Measurements from ENCODE around the gene OR2S2. TPM values are rescaled to one million over a fixed set of nuclear protein-coding genes. Genes with fewer than 3 reads are reported as not detected.

Gene OR2S2
- total and polyA plus RNA-seq, 2 donors (not counting 3 experiments of a cell fraction or from before 2014, with no cell fraction given): not detected

DNA sequence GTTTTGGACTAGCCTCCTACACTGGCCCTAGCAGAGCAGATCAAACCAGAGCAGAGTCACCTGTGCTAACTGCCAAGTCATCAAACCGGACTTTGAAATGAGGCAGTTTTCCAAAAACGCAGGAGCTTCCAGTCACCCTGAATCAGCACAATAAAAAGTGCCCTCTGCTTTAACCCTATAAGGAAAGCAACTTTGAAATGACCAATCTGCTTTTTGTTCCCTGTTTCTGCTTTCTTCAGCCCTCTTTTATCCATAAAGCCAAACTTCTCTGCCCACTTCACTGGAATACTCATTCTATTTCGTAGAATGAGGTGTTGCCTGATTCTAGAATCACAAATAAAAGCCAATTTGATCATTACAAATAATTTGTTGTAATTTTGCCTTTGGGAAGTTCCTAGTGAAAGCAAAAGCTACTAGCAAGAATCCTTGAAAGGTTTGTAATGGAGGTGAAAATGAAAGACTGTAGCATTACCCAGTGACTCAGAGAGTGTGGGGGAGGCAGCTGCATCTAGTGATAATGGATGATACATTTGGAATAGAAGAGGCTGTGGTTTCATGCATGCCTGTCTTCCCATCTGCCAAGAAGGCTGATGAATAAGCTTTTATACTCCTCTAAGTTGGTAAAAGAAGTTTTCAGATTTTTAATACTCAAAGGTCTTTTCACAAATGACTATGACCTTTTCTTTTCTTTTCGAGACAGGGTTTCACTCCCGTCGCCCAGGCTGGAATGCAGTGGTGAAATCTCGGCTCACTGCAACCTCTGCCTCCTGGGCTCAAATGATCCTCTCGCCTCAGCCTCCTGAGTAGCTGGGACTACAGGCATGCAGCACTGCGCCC, 33.8 kb downstream of the OR2S2 start:
- Histone ChIP-seq H3K36me3 (ENCODE audit: control insufficient read depth in 2 of 2, extremely low read depth in 1 of 2, insufficient read depth in 2 of 2, low read length in 2 of 2) (no peaks in the 10 kb centered on the region), H3K9ac (replicated peaks; ENCODE audit: extremely low read depth, insufficient read depth, low read length) (no peak overlapping the region), H3K4me1 (ENCODE audit: control insufficient read depth, extremely low read depth, insufficient read depth, low read length) (peaks cover 12% of the 10 kb centered on the region), H3K79me2 (ENCODE audit: control insufficient read depth, insufficient read depth, low read length) (no peaks in the 10 kb centered on the region), H3K9me1 (replicated peaks; ENCODE audit: control insufficient read depth, extremely low read depth, insufficient read depth, low read length) (no peaks in the 10 kb centered on the region), H3K4me3 (replicated peaks in 1 of 3; ENCODE audit: insufficient read depth in 1 of 3, low read depth in 1 of 3, low read length in 3 of 3) (no peak overlapping the region), H2AFZ (ENCODE audit: low read depth, low read length) (peak overlapping the region; percentile 59), H3K9me3 (replicated peaks; ENCODE audit: control insufficient read depth, insufficient read depth, low read length) (no peaks in the 10 kb centered on the region), H4K20me1 (replicated peaks; ENCODE audit: control insufficient read depth, extremely low read depth, insufficient read depth, low read length) (no peaks in the 10 kb centered on the region), H3K27ac (ENCODE audit: insufficient read depth, low read depth, low read length) (no peak overlapping the region), H3K4me2 (ENCODE audit: insufficient read depth, low read length) (no peak overlapping the region), H3K27me3 (ENCODE audit: control insufficient read depth in 2 of 2, insufficient read depth in 2 of 2, low read length in 2 of 2) (no peaks in the 10 kb centered on the region)
- BruUV-seq (replicated peaks): no TSS peak
- DNase-seq (ENCODE audit: low read depth, low spot score) (no peak), FAIRE-seq (no peak)
- TF ChIP-seq FOS (IDR thresholded peaks at IDR 0.05; ENCODE audit: borderline replicate concordance, insufficient read depth, low read length) (peak; percentile 50), POLR2A (IDR thresholded peaks at IDR 0.05; ENCODE audit: low read depth, low read length) (no peak), POLR2AphosphoS5 (IDR thresholded peaks at IDR 0.05; ENCODE audit: insufficient read depth, low read depth, low read length) (no peak), MYC (IDR thresholded peaks at IDR 0.05; ENCODE audit: low read depth, low read length) (no peak)
- ChIA-PET POLR2A (no interaction called here), CTCF (interaction anchor here (1.1 to 2.3 kb wide), 6 partner anchors 14 to 99 kb away, joined by 3 to 19 read pairs (median 6); no protein-coding TSS in a partner anchor)
- dilution Hi-C loops (cut with MboI; ENCODE audit: extremely low pct_ligation_motif_present, low sequenced_read_pairs): no loop called here
- intact Hi-C loops (cut with micrococcal nuclease): no loop called here

- Histone ChIP-seq H3K36me3 (ENCODE audit: control insufficient read depth in 2 of 2, extremely low read depth in 1 of 2, insufficient read depth in 2 of 2, low read length in 2 of 2) (no peaks in the 10 kb centered on the region), H3K4me2 (ENCODE audit: insufficient read depth, low read length) (no peak overlapping the region), H3K9me3 (replicated peaks; ENCODE audit: control insufficient read depth, insufficient read depth, low read length) (no peaks in the 10 kb centered on the region), H3K9me1 (replicated peaks; ENCODE audit: control insufficient read depth, extremely low read depth, insufficient read depth, low read length) (no peaks in the 10 kb centered on the region), H3K27me3 (ENCODE audit: control insufficient read depth in 2 of 2, insufficient read depth in 2 of 2, low read length in 2 of 2) (no peaks in the 10 kb centered on the region), H3K27ac (ENCODE audit: insufficient read depth, low read depth, low read length) (no peak overlapping the region), H3K4me3 (replicated peaks in 1 of 3; ENCODE audit: insufficient read depth in 1 of 3, low read depth in 1 of 3, low read length in 3 of 3) (no peak overlapping the region), H2AFZ (ENCODE audit: low read depth, low read length) (peak overlapping the region; percentile 59), H3K9ac (replicated peaks; ENCODE audit: extremely low read depth, insufficient read depth, low read length) (no peak overlapping the region), H4K20me1 (replicated peaks; ENCODE audit: control insufficient read depth, extremely low read depth, insufficient read depth, low read length) (no peaks in the 10 kb centered on the region), H3K79me2 (ENCODE audit: control insufficient read depth, insufficient read depth, low read length) (no peaks in the 10 kb centered on the region), H3K4me1 (ENCODE audit: control insufficient read depth, extremely low read depth, insufficient read depth, low read length) (peaks cover 7% of the 10 kb centered on the region)
- ChIA-PET POLR2A (no interaction called here), CTCF (interaction anchor here (1.5 to 2.3 kb wide), 5 partner anchors 14 to 100 kb away, joined by 4 to 19 read pairs (median 6); no protein-coding TSS in a partner anchor)
- no peak for FAIRE-seq
- dilution Hi-C loops (cut with MboI; ENCODE audit: extremely low pct_ligation_motif_present, low sequenced_read_pairs) (no loop called here), intact Hi-C loops (cut with micrococcal nuclease) (no loop called here)
- no TSS peak for BruUV-seq (replicated peaks)
- no peak for TF ChIP-seq CTCF (IDR thresholded peaks at IDR 0.05; ENCODE audit: extremely low read depth in 1 of 2, insufficient read depth in 1 of 2, low read depth in 1 of 2, low read length in 2 of 2)
- no peak for TF ChIP-seq GATA2 (IDR thresholded peaks at IDR 0.05; ENCODE audit: insufficient read depth, insufficient read length, low read depth, low read length)
- no peak for TF ChIP-seq FOS (IDR thresholded peaks at IDR 0.05; ENCODE audit: borderline replicate concordance, insufficient read depth, low read length)
- no peak for TF ChIP-seq POLR2AphosphoS5 (IDR thresholded peaks at IDR 0.05; ENCODE audit: insufficient read depth, low read depth, low read length)
- TF ChIP-seq, protein P1, sequence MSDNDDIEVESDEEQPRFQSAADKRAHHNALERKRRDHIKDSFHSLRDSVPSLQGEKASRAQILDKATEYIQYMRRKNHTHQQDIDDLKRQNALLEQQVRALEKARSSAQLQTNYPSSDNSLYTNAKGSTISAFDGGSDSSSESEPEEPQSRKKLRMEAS (IDR thresholded peaks at IDR 0.05; ENCODE audit: insufficient read depth, insufficient read length): no peak
- TF ChIP-seq POLR2A (IDR thresholded peaks at IDR 0.05; ENCODE audit: low read depth, low read length): no peak
- TF ChIP-seq JUN (IDR thresholded peaks at IDR 0.05; ENCODE audit: borderline replicate concordance, insufficient read depth, insufficient read length, low read depth): no peak
- no peak for TF ChIP-seq EZH2 (IDR thresholded peaks at IDR 0.05; ENCODE audit: borderline replicate concordance, low read depth, low read length, severe bottlenecking)
- no peak for TF ChIP-seq MYC (IDR thresholded peaks at IDR 0.05; ENCODE audit: low read depth, low read length)
- DNase-seq (ENCODE audit: low read depth, low spot score): no peak
Measured at GRCh38 chr9:35923598-35923926, 34.4 kb downstream of the OR2S2 start.

Data from endothelial cell of umbilical vein (primary cell).